ENCODE measurements around the gene ZNF124. TPM values are rescaled to one million over a fixed set of nuclear protein-coding genes. Genes with fewer than 3 reads are reported as not detected.

Gene ZNF124
- total RNA-seq, 1 donor from 2014 or later = 21.1 TPM

GRCh38 chr1:247118946-247119446 is 52.8 kb downstream of the ZNF124 start:
- no peaks in the 10 kb centered on the region for H3K36me3 ChIP-seq (ENCODE audit: control insufficient read depth, insufficient read depth, low read length)
- FAIRE-seq (no peak), DNase-seq (ENCODE audit: low read depth) (no peak)
- H3K4me3 ChIP-seq (ENCODE audit: low read depth, low read length) = no peak overlapping the region
- TF ChIP-seq CTCF (IDR thresholded peaks at IDR 0.05; ENCODE audit: insufficient read depth, low read length, severe bottlenecking) = peak; percentile 7
- no peaks in the 10 kb centered on the region for H3K27me3 ChIP-seq (ENCODE audit: control insufficient read depth, insufficient read depth, low read length)

- DNase-seq (ENCODE audit: low read depth) = no peak
- Histone ChIP-seq H3K27me3 (ENCODE audit: control insufficient read depth, insufficient read depth, low read length) (no peaks in the 10 kb centered on the region), H3K36me3 (ENCODE audit: control insufficient read depth, insufficient read depth, low read length) (no peaks in the 10 kb centered on the region), H3K4me3 (ENCODE audit: low read depth, low read length) (no peak overlapping the region)
- no peak for TF ChIP-seq CTCF (IDR thresholded peaks at IDR 0.05; ENCODE audit: insufficient read depth, low read length, severe bottlenecking)
- FAIRE-seq = no peak
Observed at GRCh38 chr1:247115545-247115944, 56.3 kb downstream of the ZNF124 start.

- no peak overlapping the region for H3K4me3 ChIP-seq (ENCODE audit: low read depth, low read length)
- no peaks in the 10 kb centered on the region for H3K36me3 ChIP-seq (ENCODE audit: control insufficient read depth, insufficient read depth, low read length)
- H3K27me3 ChIP-seq (ENCODE audit: control insufficient read depth, insufficient read depth, low read length) = no peaks in the 10 kb centered on the region
- DNase-seq (ENCODE audit: low read depth) (no peak), FAIRE-seq (no peak)
- no peak for TF ChIP-seq CTCF (IDR thresholded peaks at IDR 0.05; ENCODE audit: insufficient read depth, low read length, severe bottlenecking)
Observed at GRCh38 chr1:247115141-247115510, 56.7 kb downstream of the ZNF124 start.

GRCh38 chr1:247114351-247115140 is 57.3 kb downstream of the ZNF124 start:
- no peaks in the 10 kb centered on the region for H3K36me3 ChIP-seq (ENCODE audit: control insufficient read depth, insufficient read depth, low read length)
- no peak for DNase-seq (ENCODE audit: low read depth)
- H3K27me3 ChIP-seq (ENCODE audit: control insufficient read depth, insufficient read depth, low read length) = no peaks in the 10 kb centered on the region
- no peak for FAIRE-seq
- H3K4me3 ChIP-seq (ENCODE audit: low read depth, low read length) = no peak overlapping the region
- no peak for TF ChIP-seq CTCF (IDR thresholded peaks at IDR 0.05; ENCODE audit: insufficient read depth, low read length, severe bottlenecking)

GRCh38 chr1:247113733-247114271 is 58.0 kb downstream of the ZNF124 start:
- no peak for FAIRE-seq
- DNase-seq (ENCODE audit: low read depth) = no peak
- no peak for TF ChIP-seq CTCF (IDR thresholded peaks at IDR 0.05; ENCODE audit: insufficient read depth, low read length, severe bottlenecking)
- Histone ChIP-seq H3K4me3 (ENCODE audit: low read depth, low read length) (no peak overlapping the region), H3K36me3 (ENCODE audit: control insufficient read depth, insufficient read depth, low read length) (no peaks in the 10 kb centered on the region), H3K27me3 (ENCODE audit: control insufficient read depth, insufficient read depth, low read length) (no peaks in the 10 kb centered on the region)

All from bronchial epithelial cell (primary cell).